GM12892 (cell line): ENCODE data around the gene ARID1B.

Experiments used
- POLR2A ChIP-seq: IDR thresholded peaks from 2 replicates; pipeline ENCODE4 v1.6.1; 2011; ENCODE audit warnings: low read depth, low read length, control low read depth
- TAF1 ChIP-seq: IDR thresholded peaks from 2 replicates; pipeline ENCODE4 v1.6.1; 2011; ENCODE audit warnings: low read depth, mild to moderate bottlenecking, control low read depth, low read length, borderline replicate concordance

GRCh38 chr6:157162766-157163433 lies 385.7 kb downstream of the ARID1B start:
- TF ChIP-seq TAF1 (no peak), POLR2A (no peak)
